ES-I3 (cell line): ENCODE measurements around the gene MYH11.

Source experiments
- H3K36me3 ChIP-seq: 2 replicates; pipeline ENCODE4 v1.6.1; 2013; ENCODE audit warnings: mild to moderate bottlenecking, low read length, control low read depth, moderate library complexity; ENCODE audit not compliant: insufficient read depth
- H3K4me1 ChIP-seq: 2 replicates; pipeline ENCODE4 v1.6.1; 2013; ENCODE audit warnings: mild to moderate bottlenecking, control low read depth, low read length; ENCODE audit not compliant: insufficient read depth
- H3K9ac ChIP-seq: 2 replicates; pipeline ENCODE4 v1.6.1; 2013; ENCODE audit warnings: low read depth, mild to moderate bottlenecking, low read length, moderate library complexity
- H3K9me3 ChIP-seq: 2 replicates; pipeline ENCODE4 v1.6.1; 2013; ENCODE audit warnings: mild to moderate bottlenecking, low read length, moderate library complexity; ENCODE audit not compliant: control insufficient read depth, insufficient read depth

MYH11 gene

GRCh38 chr16:15765116-15765515, 91.7 kb downstream of the MYH11 start:
- no peak overlapping the region for H3K9ac ChIP-seq
- H3K4me1 ChIP-seq: peaks cover 5% of the 10 kb centered on the region
- no peaks in the 10 kb centered on the region for H3K36me3 ChIP-seq
- no peaks in the 10 kb centered on the region for H3K9me3 ChIP-seq

- no peaks in the 10 kb centered on the region for H3K9me3 ChIP-seq
- peaks cover 5% of the 10 kb centered on the region for H3K4me1 ChIP-seq
- H3K9ac ChIP-seq: no peak overlapping the region
- H3K36me3 ChIP-seq: no peaks in the 10 kb centered on the region
Observed at GRCh38 chr16:15764112-15764511, 92.7 kb downstream of the MYH11 start.

GRCh38 chr16:15760129-15760528, 96.7 kb downstream of the MYH11 start:
- Histone ChIP-seq H3K9ac (no peak overlapping the region), H3K36me3 (no peaks in the 10 kb centered on the region), H3K9me3 (no peaks in the 10 kb centered on the region)

GRCh38 chr16:15759070-15759469, 97.8 kb downstream of the MYH11 start:
- Histone ChIP-seq H3K36me3 (no peaks in the 10 kb centered on the region), H3K9ac (no peak overlapping the region), H3K4me1 (peaks cover 5% of the 10 kb centered on the region)

More at GRCh38 chr16:15760129-15760528, 96.7 kb downstream of the MYH11 start:
- H3K4me1 ChIP-seq: peaks cover 5% of the 10 kb centered on the region

GRCh38 chr16:15757630-15758251, 99.1 kb downstream of the MYH11 start:
- Histone ChIP-seq H3K36me3 (no peaks in the 10 kb centered on the region), H3K9me3 (no peaks in the 10 kb centered on the region)

More at GRCh38 chr16:15759070-15759469, 97.8 kb downstream of the MYH11 start:
- no peaks in the 10 kb centered on the region for H3K9me3 ChIP-seq

GRCh38 chr16:15757077-15757386, 99.8 kb downstream of the MYH11 start:
- Histone ChIP-seq H3K4me1 (peaks cover 5% of the 10 kb centered on the region), H3K36me3 (no peaks in the 10 kb centered on the region), H3K9ac (peak overlapping the region; percentile 33; the same call in 1 of the 2 replicates), H3K9me3 (no peaks in the 10 kb centered on the region)

More at GRCh38 chr16:15757630-15758251, 99.1 kb downstream of the MYH11 start:
- Histone ChIP-seq H3K4me1 (peaks cover 5% of the 10 kb centered on the region), H3K9ac (no peak overlapping the region)

- Histone ChIP-seq H3K36me3 (no peaks in the 10 kb centered on the region), H3K9me3 (no peaks in the 10 kb centered on the region), H3K4me1 (no peaks in the 10 kb centered on the region), H3K9ac (no peak overlapping the region)
Observed at GRCh38 chr16:15754821-15755534, 101.8 kb downstream of the MYH11 start.

GRCh38 chr16:15752717-15753488, 103.9 kb downstream of the MYH11 start:
- H3K9me3 ChIP-seq: no peaks in the 10 kb centered on the region
- no peak overlapping the region for H3K9ac ChIP-seq
- H3K4me1 ChIP-seq: no peaks in the 10 kb centered on the region
- no peaks in the 10 kb centered on the region for H3K36me3 ChIP-seq

GRCh38 chr16:15751940-15752339, 104.9 kb downstream of the MYH11 start:
- Histone ChIP-seq H3K4me1 (no peaks in the 10 kb centered on the region), H3K36me3 (no peaks in the 10 kb centered on the region), H3K9ac (no peak overlapping the region), H3K9me3 (no peaks in the 10 kb centered on the region)

- Histone ChIP-seq H3K36me3 (no peaks in the 10 kb centered on the region), H3K9ac (no peak overlapping the region), H3K9me3 (no peaks in the 10 kb centered on the region), H3K4me1 (no peaks in the 10 kb centered on the region)
Observed at GRCh38 chr16:15749985-15750384, 106.8 kb downstream of the MYH11 start.

- no peak overlapping the region for H3K9ac ChIP-seq
- H3K9me3 ChIP-seq: no peaks in the 10 kb centered on the region
- no peaks in the 10 kb centered on the region for H3K4me1 ChIP-seq
- H3K36me3 ChIP-seq: no peaks in the 10 kb centered on the region
Observed at GRCh38 chr16:15749371-15749770, 107.5 kb downstream of the MYH11 start.

GRCh38 chr16:15748654-15749053, 108.2 kb downstream of the MYH11 start:
- no peaks in the 10 kb centered on the region for H3K9me3 ChIP-seq
- no peaks in the 10 kb centered on the region for H3K4me1 ChIP-seq
- no peak overlapping the region for H3K9ac ChIP-seq
- H3K36me3 ChIP-seq: no peaks in the 10 kb centered on the region

GRCh38 chr16:15747937-15748336, 108.9 kb downstream of the MYH11 start:
- Histone ChIP-seq H3K4me1 (no peaks in the 10 kb centered on the region), H3K36me3 (no peaks in the 10 kb centered on the region), H3K9me3 (no peaks in the 10 kb centered on the region)

GRCh38 chr16:15746332-15746731, 110.5 kb downstream of the MYH11 start:
- Histone ChIP-seq H3K9me3 (no peaks in the 10 kb centered on the region), H3K4me1 (no peaks in the 10 kb centered on the region), H3K36me3 (no peaks in the 10 kb centered on the region), H3K9ac (no peak overlapping the region)

More at GRCh38 chr16:15747937-15748336, 108.9 kb downstream of the MYH11 start:
- H3K9ac ChIP-seq: no peak overlapping the region
